Measurements from ENCODE around the gene IMMP2L.
"Not testable (repeated sequence)": the region's sequence is repeated elsewhere in the genome, so short reads cannot be mapped to it uniquely, and the experiment has no call there.

Gene IMMP2L
- total RNA-seq, result 0.75 to 4.3 (median 2.6) reads per million in 18 experiments

DNA sequence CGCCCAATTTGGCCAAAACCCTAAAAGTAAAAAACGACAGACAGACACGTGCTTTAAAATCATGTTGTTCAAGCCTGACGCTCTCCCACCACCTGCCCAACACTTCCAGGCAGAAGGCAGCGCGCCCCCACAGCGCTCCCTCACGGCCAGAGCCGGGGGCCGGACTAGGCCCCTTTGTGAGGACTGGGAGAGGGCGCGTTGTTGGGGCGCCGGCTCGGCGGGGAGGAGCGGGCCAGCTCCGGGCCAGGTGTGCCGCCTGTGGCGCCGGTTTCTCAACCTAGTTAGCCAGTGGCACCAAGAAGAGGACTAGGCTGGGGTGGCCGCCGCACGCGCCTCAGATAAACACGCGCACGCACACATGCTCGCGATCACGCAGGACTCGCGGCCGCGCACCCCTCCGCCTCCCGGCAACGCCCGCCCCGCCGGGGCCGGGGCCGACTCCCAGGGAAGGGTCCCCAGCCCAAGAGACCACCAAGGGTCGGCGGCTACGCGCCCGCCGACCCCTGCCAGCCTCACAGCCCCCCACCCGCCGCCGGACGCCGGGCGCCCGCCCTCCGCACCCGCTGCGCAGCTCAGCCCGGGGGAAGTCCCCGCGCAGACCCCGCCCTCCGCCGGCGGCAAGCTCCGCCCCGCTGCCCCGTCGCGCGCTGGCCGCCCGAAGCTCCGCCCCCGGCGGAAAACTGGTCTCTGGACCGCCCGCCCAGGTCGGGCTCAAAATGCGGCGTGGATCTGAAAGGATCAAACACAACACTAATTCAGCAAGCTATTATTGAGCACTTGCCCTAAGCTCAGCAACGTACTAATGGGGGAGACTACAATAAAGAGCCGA is at the start of gene IMMP2L:
TSS of gene IMMP2L (minus strand) at position 589 of the 829 bp plus-strand sequence.
- peak; percentile 83 to 89 for DNase-seq

GRCh38 chr7:111609483-111610254 is 47.4 kb upstream of the IMMP2L start:
- not testable (repeated sequence) for DNase-seq

DNA sequence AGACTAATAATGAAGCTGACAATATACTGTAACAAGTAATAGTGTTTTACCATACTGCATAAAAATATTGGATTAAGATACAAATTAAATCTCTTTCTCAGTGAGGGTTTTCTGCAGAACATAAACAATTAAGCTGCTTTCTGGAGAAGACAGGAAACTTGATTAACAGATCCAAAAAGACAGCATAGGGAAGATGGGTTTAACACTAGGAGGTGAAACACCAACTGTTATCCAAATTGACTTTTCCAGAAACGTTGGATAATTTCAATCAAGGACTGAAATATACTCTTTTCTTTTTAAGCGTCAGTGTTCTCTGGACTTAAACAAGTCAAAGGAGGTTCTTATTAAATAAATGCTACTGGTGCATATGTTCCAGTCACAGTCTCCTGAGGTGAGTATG is 45.3 kb upstream of the IMMP2L start:
- DNase-seq, result no peak

DNA sequence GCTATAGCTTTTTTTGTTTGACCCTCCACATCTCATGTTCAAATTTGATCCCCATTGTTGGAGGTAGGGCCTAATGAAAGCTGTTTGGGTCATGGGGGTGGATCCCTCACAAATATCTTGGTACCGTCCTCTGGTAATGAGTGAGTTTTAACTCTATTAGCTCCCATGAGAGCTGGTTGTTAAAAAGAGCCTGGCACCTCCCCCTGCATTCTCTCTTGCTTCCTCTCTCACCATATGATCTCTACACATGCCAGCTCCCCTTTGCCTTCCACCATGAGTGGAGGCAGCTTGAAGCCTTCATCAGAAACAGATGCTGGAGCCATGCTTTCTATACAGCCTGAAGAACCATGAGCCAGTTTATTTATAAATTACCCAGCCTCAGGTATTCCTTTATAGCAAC is 43.0 kb upstream of the IMMP2L start:
- no peak for DNase-seq

- DNase-seq, result no peak
These were observed 37.8 kb upstream of the IMMP2L start for GRCh38 chr7:111600091-111600490.

GRCh38 chr7:111595780-111596179 is 33.5 kb upstream of the IMMP2L start:
- no peak for DNase-seq

DNA sequence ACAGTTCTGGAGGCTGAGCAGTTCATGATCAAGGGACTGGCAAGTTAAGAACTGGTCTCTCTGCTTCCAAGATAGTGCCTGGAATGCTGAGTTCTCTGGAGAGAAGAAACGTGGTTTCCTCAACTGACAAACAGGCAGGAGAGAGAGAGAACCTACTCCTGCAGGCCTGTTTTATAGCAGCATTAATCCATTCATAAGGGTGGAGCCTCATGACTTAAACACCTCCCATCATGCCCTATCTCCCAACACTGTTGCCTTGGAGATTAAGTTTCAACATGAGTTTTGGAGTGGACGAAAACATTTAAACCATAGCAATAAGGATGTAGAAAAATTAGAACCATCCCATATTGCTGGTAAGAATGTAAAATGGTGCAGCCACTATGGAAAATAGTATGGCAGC is 32.3 kb upstream of the IMMP2L start:
- no peak for DNase-seq

GRCh38 chr7:111593343-111593742 is 31.1 kb upstream of the IMMP2L start:
- DNase-seq, result no peak

GRCh38 chr7:111588065-111588433 is 25.8 kb upstream of the IMMP2L start:
- DNase-seq, result no peak

- no peak for DNase-seq
These were observed 25.2 kb upstream of the IMMP2L start for GRCh38 chr7:111587410-111588064.

GRCh38 chr7:111586711-111587409 is 24.6 kb upstream of the IMMP2L start:
- DNase-seq, result no peak

DNA sequence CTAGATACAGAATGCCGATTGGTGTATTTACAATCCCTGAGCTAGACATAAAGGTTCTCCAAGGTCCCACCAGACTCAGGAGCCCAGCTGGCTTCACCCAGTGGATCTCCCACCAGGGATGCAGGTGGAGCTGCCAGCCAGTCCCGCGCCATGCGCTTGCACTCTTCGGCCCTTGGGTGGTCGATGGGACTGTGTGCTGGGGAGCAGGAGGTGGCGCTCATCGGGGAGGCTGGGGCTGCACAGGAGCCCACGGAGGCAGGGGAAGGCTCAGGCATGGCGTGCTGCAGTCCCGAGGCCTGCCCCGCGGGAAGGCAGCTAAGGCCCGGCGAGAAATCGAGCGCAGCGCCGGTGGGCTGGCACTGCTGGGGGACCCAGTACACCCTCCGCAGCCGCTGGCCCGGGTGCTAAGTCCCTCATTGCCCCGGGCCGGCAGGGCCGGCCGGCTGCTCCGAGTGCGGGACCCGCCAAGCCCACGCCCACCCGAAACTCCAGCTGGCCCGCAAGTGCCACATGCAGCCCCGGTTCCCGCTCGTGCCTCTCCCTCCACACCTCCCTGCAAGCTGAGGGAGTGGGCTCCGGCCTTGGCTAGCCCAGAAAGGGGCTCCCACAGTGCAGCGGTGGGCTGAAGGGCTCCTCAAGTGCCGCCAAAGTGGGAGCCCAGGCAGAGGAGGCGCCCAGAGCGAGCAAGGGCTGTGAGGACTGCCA is 19.6 kb upstream of the IMMP2L start:
- DNase-seq, result not testable (repeated sequence)

DNA sequence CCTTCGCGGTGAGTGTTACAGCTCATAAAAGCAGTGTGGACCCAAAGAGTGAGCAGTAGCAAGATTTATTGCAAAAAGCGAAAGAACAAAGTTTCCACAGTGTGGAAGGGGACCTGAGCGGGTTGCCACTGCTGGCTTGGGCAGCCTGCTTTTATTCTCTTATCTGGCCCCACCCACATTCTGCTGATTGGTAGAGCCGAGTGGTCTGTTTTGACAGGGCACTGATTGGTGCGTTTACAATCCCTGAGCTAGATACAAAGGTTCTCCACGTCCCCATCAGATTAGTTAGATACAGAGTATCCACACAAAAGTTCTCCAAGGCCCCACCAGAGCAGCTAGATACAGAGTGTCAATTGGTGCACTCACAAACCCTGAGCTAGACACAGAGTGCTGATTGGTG is 18.9 kb upstream of the IMMP2L start:
- not testable (repeated sequence) for DNase-seq

- DNase-seq, result no peak
These were observed 16.5 kb upstream of the IMMP2L start for GRCh38 chr7:111578754-111579153.

DNA sequence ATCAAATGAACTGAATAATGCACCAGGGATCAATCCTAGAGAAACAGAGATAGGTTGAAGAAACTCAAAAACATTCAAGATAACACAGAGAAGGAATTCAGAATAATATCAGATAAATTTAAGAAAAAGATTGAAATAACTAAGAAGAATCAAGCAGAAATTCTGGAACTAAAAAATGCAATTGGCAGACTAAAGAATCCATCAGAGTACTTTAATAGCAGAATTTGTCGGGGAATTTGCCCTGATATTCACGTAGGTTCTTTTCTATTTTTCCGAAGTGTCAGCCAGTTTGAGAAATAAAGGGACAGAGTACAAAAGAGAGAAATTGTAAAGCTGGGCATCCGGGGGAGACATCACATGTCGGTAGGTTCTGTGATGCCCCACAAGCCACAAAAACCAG is 9.4 kb upstream of the IMMP2L start:
- DNase-seq, result no peak

GRCh38 chr7:111568870-111569462 is 6.7 kb upstream of the IMMP2L start:
- DNase-seq, result no peak

- no peak for DNase-seq
These were observed 6.1 kb upstream of the IMMP2L start for GRCh38 chr7:111568419-111568818.

DNA sequence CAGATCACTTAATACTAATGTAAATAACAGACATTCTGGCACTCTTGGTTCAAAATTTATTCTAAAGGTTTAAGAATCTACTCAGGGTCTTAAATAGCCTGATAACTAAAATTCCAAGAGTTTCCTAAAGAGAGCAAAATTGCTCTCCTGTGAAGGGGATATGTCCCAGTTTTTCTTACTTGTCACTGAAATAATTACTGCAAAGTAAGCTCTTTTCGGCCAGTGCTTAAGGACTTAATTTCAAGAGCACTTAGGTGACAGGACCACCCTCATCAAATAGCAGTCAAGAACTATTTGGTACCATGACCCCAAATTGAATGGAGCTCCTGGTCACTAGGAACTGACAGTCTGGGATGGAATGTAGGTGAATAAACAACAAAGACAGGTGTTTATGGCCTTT is 1.8 kb upstream of the IMMP2L start:
- DNase-seq, result no peak

GRCh38 chr7:111561654-111561903 is 713 bp downstream of the IMMP2L start:
- DNase-seq, result no peak

DNA sequence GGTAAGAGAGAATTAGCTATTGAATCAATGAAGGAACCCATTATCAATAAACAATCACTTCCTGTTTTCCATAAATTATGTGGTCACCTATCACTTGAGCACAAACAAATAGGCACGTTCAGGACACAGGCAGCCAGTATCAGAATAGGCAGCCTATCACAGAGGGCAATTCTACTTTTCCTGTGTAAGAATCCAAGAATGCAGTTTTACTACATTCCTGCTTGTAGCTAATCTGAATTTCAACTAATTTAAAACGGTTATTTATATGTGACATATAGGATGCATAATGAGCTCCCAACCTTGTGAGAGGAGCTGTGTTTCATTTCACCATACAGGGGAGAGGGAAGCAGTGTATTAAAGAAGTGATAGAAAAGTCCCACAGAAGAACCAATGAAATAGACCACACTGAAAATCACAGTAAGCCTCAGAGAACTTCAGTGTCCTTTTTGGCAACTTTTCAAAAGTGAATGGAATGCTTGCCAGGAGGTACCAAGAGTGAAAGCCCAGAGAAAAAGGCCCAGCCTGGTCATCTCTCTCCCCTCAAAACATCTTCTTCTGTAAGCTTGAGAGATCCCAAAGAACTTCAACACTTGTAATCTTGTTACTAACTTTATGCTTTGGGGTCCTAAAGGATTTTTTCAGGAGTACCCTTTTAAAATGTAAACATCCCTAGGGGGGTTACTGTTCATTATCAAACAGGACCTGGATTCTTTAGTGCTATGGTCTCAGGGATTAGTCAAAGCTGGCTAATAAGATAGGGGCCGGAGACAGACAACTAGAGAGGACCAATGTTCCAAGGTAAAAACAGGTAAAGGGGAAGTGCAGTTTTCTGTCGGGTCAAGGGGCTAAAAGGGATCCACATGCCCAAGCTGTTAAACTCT is 1.3 kb downstream of the IMMP2L start:
- no peak for DNase-seq

DNA sequence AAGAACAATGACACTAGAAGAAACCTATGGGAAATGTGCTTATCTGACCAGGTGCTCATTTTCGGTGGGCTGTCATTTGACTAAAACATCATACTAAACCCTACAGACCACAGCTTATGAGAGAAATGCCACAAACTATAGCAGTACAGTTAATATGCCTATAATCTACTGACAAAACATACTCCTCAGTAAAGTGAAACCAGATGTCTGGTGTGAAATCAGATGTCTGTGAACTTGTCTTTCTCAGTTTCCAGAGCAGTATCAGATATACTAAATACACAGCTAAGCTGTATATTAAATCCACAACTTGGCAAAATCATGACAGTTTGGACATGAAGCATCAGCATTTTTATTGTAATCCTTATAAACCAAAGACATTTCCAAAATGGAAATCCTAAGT is 3.3 kb downstream of the IMMP2L start:
- no peak for DNase-seq

Data from inflammatory macrophage (primary cell).